ENCODE measurements around the gene SPACA6.

- no peak for TF ChIP-seq CTCF (IDR thresholded peaks at IDR 0.05)
- TF ChIP-seq POLR2A (IDR thresholded peaks at IDR 0.05), result no peak
Observed at GRCh38 chr19:51651216-51651846, 41.8 kb upstream of the SPACA6 start.

All from heart left ventricle (tissue), 13 donors.